GOT3 (cell line): Measurements from ENCODE around the gene PHKG1.
"Not testable (repeated sequence)": the region's sequence is repeated elsewhere in the genome, so short reads cannot be mapped to it uniquely, and the experiment has no call there.

Experiments used
- DNase-seq: peaks from one replicate; lab custom pipeline; 2025; ENCODE audit warnings: mixed read lengths; lab: John Stamatoyannopoulos, UW

Gene PHKG1

GRCh38 chr7:56045758-56046157, 47.0 kb downstream of the PHKG1 start:
- not testable (repeated sequence) for DNase-seq

- DNase-seq = no peak
Measured at GRCh38 chr7:56040730-56041129, 52.0 kb downstream of the PHKG1 start.

DNA sequence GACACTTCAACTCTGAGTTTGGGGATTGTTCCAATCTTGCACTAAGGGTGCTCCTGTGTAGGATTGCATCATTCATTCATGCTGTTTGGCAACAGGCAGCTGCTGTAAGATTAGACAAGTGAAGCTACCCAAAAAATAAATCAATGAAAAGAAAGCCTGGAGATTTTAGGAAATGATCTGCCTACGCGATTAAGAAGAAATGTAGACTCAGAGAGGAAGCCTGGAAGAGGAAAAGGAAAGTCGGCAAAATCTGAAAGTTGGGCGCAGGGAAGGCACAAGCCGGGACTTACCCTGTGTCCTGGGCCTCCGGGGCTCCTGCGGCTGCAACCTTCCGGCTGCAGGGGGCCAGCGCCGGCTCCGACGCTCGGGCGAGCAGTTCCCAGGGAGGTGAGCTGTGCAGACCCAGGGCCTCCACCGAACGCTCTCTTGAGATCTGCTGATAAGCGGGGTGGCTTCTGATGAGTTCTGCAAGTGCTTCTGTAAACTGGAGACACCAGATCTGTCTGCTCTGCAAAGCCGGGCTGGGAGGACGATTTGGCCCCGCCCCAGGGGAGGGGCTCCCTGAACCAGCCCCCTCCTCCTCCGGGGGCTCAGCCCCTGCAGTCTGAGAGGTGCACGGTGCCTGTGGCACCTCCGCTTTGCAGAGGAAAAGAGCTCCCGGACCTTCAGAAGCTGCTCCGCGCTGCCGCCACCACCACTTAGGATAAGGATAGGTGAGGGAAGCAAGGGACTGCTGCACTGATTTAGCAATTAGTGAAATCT, 58.9 kb downstream of the PHKG1 start:
- DNase-seq = peak; percentile 28

- not testable (repeated sequence) for DNase-seq
Measured at GRCh38 chr7:56032578-56032977, 60.2 kb downstream of the PHKG1 start.

DNA sequence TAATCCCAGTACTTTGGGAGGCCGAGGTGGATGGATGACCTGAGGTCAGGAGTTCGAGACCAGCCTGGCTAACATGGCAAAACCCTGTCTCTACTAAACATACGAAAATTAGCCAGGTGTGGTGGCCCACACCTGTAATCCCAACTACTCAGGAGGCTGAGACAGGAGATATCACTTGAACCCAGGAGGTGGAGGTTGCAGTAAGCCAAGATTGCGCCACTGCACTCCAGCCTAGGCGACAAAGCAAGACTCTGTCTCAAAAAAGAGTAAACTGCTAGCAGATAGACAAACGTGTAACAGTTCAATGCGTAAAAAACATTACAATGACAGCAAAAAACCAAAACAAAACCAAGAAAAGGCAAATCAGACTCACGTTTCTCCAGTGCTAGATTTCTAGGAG, 61.2 kb downstream of the PHKG1 start:
- DNase-seq = not testable (repeated sequence)

DNA sequence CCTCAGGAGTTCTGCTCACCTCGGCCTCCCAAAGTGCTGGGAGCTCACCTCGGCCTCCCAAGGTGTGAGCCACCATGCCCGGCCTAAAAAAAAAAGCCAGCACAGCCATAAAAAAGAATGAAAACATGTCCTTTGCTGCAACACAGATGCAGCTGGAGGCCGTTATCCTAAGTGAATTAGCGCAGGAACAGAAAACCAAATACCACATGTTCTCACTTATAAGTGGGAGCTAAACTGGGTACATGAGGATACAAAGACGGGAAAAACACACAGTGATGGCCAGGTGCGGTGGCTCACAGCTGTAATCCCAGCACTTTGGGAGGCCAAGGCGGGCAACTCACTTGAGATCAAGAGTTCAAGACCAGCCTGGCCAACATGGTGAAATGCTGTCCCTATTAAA, 62.4 kb downstream of the PHKG1 start:
- no peak for DNase-seq
